Activated gamma-delta T cell treated with Interleukin-2 at 50 U/mL for 16 hours (primary cell): ENCODE measurements around the gene AK8.
"Not testable (repeated sequence)": the region's sequence is repeated elsewhere in the genome, so short reads cannot be mapped to it uniquely, and the experiment has no call there.

Experiments used
- DNase-seq: peaks from one replicate; pipeline ENCODE4 v3.0.0-alpha.2; 2020

The AK8 gene

GRCh38 chr9:132740526-132741309 is 137.4 kb downstream of the AK8 start:
- DNase-seq, result no peak

- no peak for DNase-seq
These were observed 138.3 kb downstream of the AK8 start for GRCh38 chr9:132739710-132740310.

- no peak for DNase-seq
These were observed 144.7 kb downstream of the AK8 start for GRCh38 chr9:132733260-132733815.

- DNase-seq, result no peak
These were observed 145.5 kb downstream of the AK8 start for GRCh38 chr9:132732326-132733259.

GRCh38 chr9:132731230-132731629 is 146.9 kb downstream of the AK8 start:
- DNase-seq, result no peak

GRCh38 chr9:132730054-132731033 is 147.7 kb downstream of the AK8 start:
- DNase-seq, result no peak

- DNase-seq, result no peak
These were observed 148.7 kb downstream of the AK8 start for GRCh38 chr9:132729235-132729890.

GRCh38 chr9:132728497-132728896 is 149.6 kb downstream of the AK8 start:
- DNase-seq, result no peak

GRCh38 chr9:132728071-132728470 is 150.0 kb downstream of the AK8 start:
- DNase-seq, result no peak

- DNase-seq, result no peak
These were observed 151.4 kb downstream of the AK8 start for GRCh38 chr9:132726576-132727130.

- no peak for DNase-seq
These were observed 152.8 kb downstream of the AK8 start for GRCh38 chr9:132725306-132725705.

- DNase-seq, result no peak
These were observed 154.3 kb downstream of the AK8 start for GRCh38 chr9:132723809-132724208.

- no peak for DNase-seq
These were observed 155.5 kb downstream of the AK8 start for GRCh38 chr9:132722564-132723065.

- no peak for DNase-seq
These were observed 156.4 kb downstream of the AK8 start for GRCh38 chr9:132721661-132722060.

GRCh38 chr9:132718381-132718928 is 159.6 kb downstream of the AK8 start:
- DNase-seq, result not testable (repeated sequence)

- DNase-seq, result no peak
These were observed 160.6 kb downstream of the AK8 start for GRCh38 chr9:132717326-132717945.

- no peak for DNase-seq
These were observed 162.1 kb downstream of the AK8 start for GRCh38 chr9:132716007-132716406.

GRCh38 chr9:132712753-132713152 is 165.3 kb downstream of the AK8 start:
- DNase-seq, result no peak

- no peak for DNase-seq
These were observed 166.2 kb downstream of the AK8 start for GRCh38 chr9:132711846-132712245.

GRCh38 chr9:132711152-132711551 is 166.9 kb downstream of the AK8 start:
- DNase-seq, result not testable (repeated sequence)
